HUES64 (cell line): ENCODE measurements around the gene AHSP.
A peak's percentile ranks its signal among the peaks of the same experiment; 100 is the strongest.
"Not testable (repeated sequence)": the region's sequence is repeated elsewhere in the genome, so short reads cannot be mapped to it uniquely, and the experiment has no call there.

Experiments
- H3K27ac ChIP-seq: 2 replicates; pipeline ENCODE4 v1.7.0; 2013; ENCODE audit warnings: low read depth, low read length, inconsistent platforms
- H3K27me3 ChIP-seq: 2 replicates; pipeline ENCODE4 v1.6.1; 2013; ENCODE audit warnings: mild to moderate bottlenecking, low read length; ENCODE audit not compliant: insufficient read depth
- H3K36me3 ChIP-seq: 2 replicates; pipeline ENCODE4 v1.6.1; 2013; ENCODE audit warnings: mild to moderate bottlenecking, low read length; ENCODE audit not compliant: insufficient read depth
- H3K4me1 ChIP-seq: 2 replicates; pipeline ENCODE4 v1.6.1; 2013; ENCODE audit warnings: mild to moderate bottlenecking, low read length, moderate library complexity; ENCODE audit not compliant: insufficient read depth
- H3K4me3 ChIP-seq: 2 replicates; pipeline ENCODE4 v1.5.1; 2013; ENCODE audit warnings: mild to moderate bottlenecking, low read length, moderate library complexity
- H3K9ac ChIP-seq: 2 replicates; pipeline ENCODE4 v1.6.1; 2013; ENCODE audit warnings: mild to moderate bottlenecking, low read depth, low read length
- H3K9me3 ChIP-seq: 2 replicates; pipeline ENCODE4 v1.6.1; 2013; ENCODE audit warnings: low read depth, low read length; ENCODE audit not compliant: insufficient read depth
- WGBS: fragments of 150-250, 120-280 bp; methylation state at CpG from one replicate; pipeline ENCODE4 v1.1.7; 2013; ENCODE audit warnings: missing lambda C conversion rate; 5-methylcytosine and 5-hydroxymethylcytosine counted together

The AHSP gene

GRCh38 chr16:31517800-31518402, 9.8 kb upstream of the AHSP start:
- H3K4me3 ChIP-seq, result no peak overlapping the region
- H3K9ac ChIP-seq, result no peak overlapping the region
- WGBS, result 86% methylated on average over 3 of the region's 4 CpGs
- H3K9me3 ChIP-seq, result 0 out of 2 replicates have a peak, but pooled peaks cover 4% of the 10 kb centered on the region
- H3K36me3 ChIP-seq, result no peaks in the 10 kb centered on the region
- H3K27me3 ChIP-seq, result no peaks in the 10 kb centered on the region
- no peak overlapping the region; the same call in 1 of the 2 replicates for H3K27ac ChIP-seq
- H3K4me1 ChIP-seq, result 0 out of 2 replicates have a peak, but pooled peaks cover 3% of the 10 kb centered on the region

GRCh38 chr16:31519759-31520431, 7.8 kb upstream of the AHSP start:
- H3K9ac ChIP-seq, result no peak overlapping the region
- H3K27me3 ChIP-seq, result no peaks in the 10 kb centered on the region
- H3K36me3 ChIP-seq, result no peaks in the 10 kb centered on the region
- no peak overlapping the region for H3K27ac ChIP-seq
- H3K9me3 ChIP-seq, result 0 out of 2 replicates have a peak, but pooled peaks cover 4% of the 10 kb centered on the region
- H3K4me3 ChIP-seq, result no peak overlapping the region
- WGBS, result 94% methylated on average over 2 of the region's 2 CpGs
- 0 out of 2 replicates have a peak, but pooled peaks cover 3% of the 10 kb centered on the region for H3K4me1 ChIP-seq

- Histone ChIP-seq H3K9ac (no peak overlapping the region), H3K36me3 (no peaks in the 10 kb centered on the region), H3K27me3 (no peaks in the 10 kb centered on the region), H3K4me1 (0 out of 2 replicates have a peak, but pooled peaks cover 3% of the 10 kb centered on the region), H3K27ac (no peak overlapping the region), H3K9me3 (0 out of 2 replicates have a peak, but pooled peaks cover 4% of the 10 kb centered on the region), H3K4me3 (no peak overlapping the region)
- 46% methylated on average over 2 of the region's 3 CpGs for WGBS
Measured at GRCh38 chr16:31521368-31521767, 6.3 kb upstream of the AHSP start.

GRCh38 chr16:31522071-31522470, 5.6 kb upstream of the AHSP start:
- Histone ChIP-seq H3K4me1 (0 out of 2 replicates have a peak, but pooled peaks cover 3% of the 10 kb centered on the region), H3K9me3 (0 out of 2 replicates have a peak, but pooled peaks cover 2% of the 10 kb centered on the region), H3K9ac (no peak overlapping the region), H3K36me3 (no peaks in the 10 kb centered on the region), H3K27me3 (no peaks in the 10 kb centered on the region), H3K4me3 (no peak overlapping the region), H3K27ac (no peak overlapping the region)
- 92% methylated on average over 6 of the region's 6 CpGs for WGBS

- H3K27me3 ChIP-seq, result peaks cover 15% of the 10 kb centered on the region
- WGBS, result no CpG with 5 or more reads among the region's 6 CpGs
Measured at GRCh38 chr16:31523768-31524167, 3.9 kb upstream of the AHSP start.

GRCh38 chr16:31525113-31525512, 2.6 kb upstream of the AHSP start:
- H3K36me3 ChIP-seq, result no peaks in the 10 kb centered on the region
- no peak overlapping the region for H3K27ac ChIP-seq
- peaks cover 27% of the 10 kb centered on the region for H3K27me3 ChIP-seq
- H3K9me3 ChIP-seq, result no peaks in the 10 kb centered on the region
- no peak overlapping the region for H3K9ac ChIP-seq
- H3K4me3 ChIP-seq, result no peak overlapping the region
- peaks cover 17% of the 10 kb centered on the region; the same call in 1 of the 2 replicates for H3K4me1 ChIP-seq
- 94% methylated on average over 3 of the region's 3 CpGs for WGBS

More at GRCh38 chr16:31523768-31524167, 3.9 kb upstream of the AHSP start:
- H3K4me3 ChIP-seq, H3K27ac ChIP-seq, H3K36me3 ChIP-seq, H3K9ac ChIP-seq, H3K9me3 ChIP-seq: not testable (repeated sequence)
- H3K4me1 ChIP-seq, result peaks cover 17% of the 10 kb centered on the region; the same call in 1 of the 2 replicates

GRCh38 chr16:31528523-31529107, 915 bp downstream of the AHSP start:
- H3K36me3 ChIP-seq, result no peaks in the 10 kb centered on the region
- H3K27me3 ChIP-seq, result peaks cover 38% of the 10 kb centered on the region
- peaks cover 17% of the 10 kb centered on the region; the same call in 1 of the 2 replicates for H3K4me1 ChIP-seq
- no peaks in the 10 kb centered on the region for H3K9me3 ChIP-seq
- 0 out of 2 replicates have a peak overlapping the region, but pooled peaks have one; percentile 37 for H3K9ac ChIP-seq
- no peak overlapping the region for H3K27ac ChIP-seq
- WGBS, result 33% methylated on average over 11 of the region's 11 CpGs
- peak overlapping the region; percentile 62 for H3K4me3 ChIP-seq

GRCh38 chr16:31529108-31529936, 1.6 kb downstream of the AHSP start:
- Histone ChIP-seq H3K4me3 (peak overlapping the region; percentile 69), H3K9me3 (no peaks in the 10 kb centered on the region), H3K27me3 (peaks cover 38% of the 10 kb centered on the region), H3K27ac (no peak overlapping the region), H3K4me1 (peaks cover 17% of the 10 kb centered on the region; the same call in 1 of the 2 replicates), H3K36me3 (no peaks in the 10 kb centered on the region), H3K9ac (peak overlapping the region; percentile 65)
- 2% methylated on average over 48 of the region's 52 CpGs for WGBS

- Histone ChIP-seq H3K27me3 (peaks cover 38% of the 10 kb centered on the region), H3K36me3 (no peaks in the 10 kb centered on the region), H3K9ac (peak overlapping the region; percentile 65), H3K9me3 (no peaks in the 10 kb centered on the region), H3K4me1 (peaks cover 17% of the 10 kb centered on the region; the same call in 1 of the 2 replicates), H3K4me3 (peak overlapping the region; percentile 69), H3K27ac (no peak overlapping the region)
- WGBS, result 47% methylated on average over 17 of the region's 17 CpGs
Measured at GRCh38 chr16:31529937-31530312, 2.2 kb downstream of the AHSP start.

- Histone ChIP-seq H3K4me1 (peaks cover 17% of the 10 kb centered on the region; the same call in 1 of the 2 replicates), H3K9ac (no peak overlapping the region), H3K36me3 (no peaks in the 10 kb centered on the region), H3K4me3 (peak overlapping the region; percentile 69; the same call in 1 of the 2 replicates), H3K27me3 (peaks cover 39% of the 10 kb centered on the region), H3K27ac (no peak overlapping the region), H3K9me3 (no peaks in the 10 kb centered on the region)
- WGBS, result 84% methylated on average over 4 of the region's 5 CpGs
Measured at GRCh38 chr16:31530405-31530804, 2.7 kb downstream of the AHSP start.
